NOMO-1 treated with dmso at 0.1 percent for 144 hours (cell line): Measurements from ENCODE around the gene SPN.
"Not testable (repeated sequence)": the region's sequence is repeated elsewhere in the genome, so short reads cannot be mapped to it uniquely, and the experiment has no call there.

Source experiments
- DNase-seq: peaks from one replicate; lab custom pipeline; 2025; ENCODE audit not compliant: unreplicated experiment; lab: John Stamatoyannopoulos, UW

SPN gene

DNA sequence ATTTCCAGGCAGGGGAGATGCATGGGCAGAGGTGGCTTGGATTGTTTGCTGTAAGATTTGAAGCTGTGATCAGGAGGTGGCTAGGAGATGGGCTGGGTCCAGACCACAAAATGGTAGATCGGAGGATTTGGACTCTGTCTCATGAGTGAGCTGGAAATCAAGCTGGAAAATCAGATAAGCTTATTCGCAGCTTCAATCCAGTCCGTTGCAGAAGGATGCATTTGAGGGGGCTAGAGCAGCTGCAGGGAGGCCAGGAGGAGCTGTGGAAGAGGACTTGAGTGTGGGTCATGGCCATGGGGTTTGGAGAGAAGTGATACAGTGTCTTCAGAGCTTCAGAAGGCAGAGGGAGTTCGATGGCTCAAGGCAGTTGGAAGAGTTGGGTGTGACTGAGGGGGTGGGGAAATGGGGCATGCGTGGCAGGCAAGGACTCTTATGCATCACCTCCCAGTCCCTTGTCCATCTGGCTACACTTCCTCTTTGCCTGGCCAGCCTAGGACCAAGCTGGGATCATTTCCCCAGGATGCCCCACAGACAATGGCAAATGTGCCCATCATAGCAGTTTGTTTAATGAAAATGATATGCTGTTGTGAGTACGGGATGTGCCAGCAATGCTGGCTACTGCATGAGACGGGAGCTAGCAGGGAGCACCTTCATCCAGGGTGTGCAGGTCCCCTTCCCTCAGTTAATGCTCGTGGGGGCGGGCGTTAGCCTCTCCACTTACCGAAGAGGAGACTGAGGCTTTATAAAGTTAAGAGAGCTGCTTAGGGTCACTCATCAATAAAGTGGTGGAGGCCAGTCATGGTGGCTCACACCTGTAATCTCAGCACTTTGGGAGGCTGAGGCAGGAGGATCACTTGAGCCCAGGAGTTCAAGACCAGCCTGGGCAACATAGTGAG lies 36.5 kb downstream of the SPN start:
- DNase-seq, result no peak

DNA sequence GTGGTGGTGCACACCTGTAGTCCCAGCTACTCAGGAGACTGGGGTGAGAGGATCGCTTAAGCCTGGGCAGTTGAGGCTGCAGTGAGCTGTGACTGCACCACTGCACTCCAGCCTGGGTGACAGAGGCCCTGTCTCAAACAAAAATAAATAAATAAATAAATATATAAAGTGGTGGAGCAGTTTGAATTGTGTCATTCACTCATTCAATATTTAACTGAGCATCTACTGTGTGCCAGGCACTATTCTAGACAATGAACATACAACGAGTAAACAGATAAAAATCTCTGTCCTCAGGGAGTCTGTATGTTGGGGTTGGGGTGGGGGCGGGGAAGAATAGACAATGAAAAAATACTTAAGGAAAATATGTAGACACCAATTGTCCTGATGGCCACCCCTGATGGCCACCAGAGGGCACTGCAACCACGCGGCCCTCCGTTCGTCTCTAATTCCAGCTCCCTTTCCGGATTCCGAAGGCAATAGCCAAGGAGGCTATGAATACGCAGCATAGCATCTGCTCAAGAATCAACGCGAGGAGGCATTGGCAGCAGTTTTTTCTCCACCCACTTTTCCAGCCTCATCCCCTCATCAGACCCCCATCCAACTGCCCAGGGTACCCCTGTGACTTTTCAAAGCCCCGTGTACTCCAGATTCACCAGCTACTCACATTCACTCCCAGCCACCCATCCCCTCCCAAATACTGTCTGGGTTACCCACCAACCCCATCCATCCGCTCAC lies 37.4 kb downstream of the SPN start:
- DNase-seq, result peak; percentile 77

DNA sequence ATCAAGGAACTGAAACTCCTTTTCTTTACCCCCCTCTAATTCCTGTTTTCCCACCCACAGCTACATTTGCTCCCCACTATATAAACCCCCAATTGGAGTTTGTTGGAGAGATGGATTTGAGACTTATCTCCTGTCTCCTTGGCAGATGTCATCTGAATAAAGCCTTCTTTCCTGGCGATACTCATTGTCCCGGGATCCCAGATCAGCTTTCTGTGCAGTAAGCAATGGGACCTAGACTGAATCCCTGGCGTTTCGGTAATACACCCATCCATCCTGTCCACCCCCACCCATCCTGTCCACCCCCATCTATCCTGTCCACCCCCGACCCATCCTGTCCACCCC lies 38.1 kb downstream of the SPN start:
- no peak for DNase-seq

DNA sequence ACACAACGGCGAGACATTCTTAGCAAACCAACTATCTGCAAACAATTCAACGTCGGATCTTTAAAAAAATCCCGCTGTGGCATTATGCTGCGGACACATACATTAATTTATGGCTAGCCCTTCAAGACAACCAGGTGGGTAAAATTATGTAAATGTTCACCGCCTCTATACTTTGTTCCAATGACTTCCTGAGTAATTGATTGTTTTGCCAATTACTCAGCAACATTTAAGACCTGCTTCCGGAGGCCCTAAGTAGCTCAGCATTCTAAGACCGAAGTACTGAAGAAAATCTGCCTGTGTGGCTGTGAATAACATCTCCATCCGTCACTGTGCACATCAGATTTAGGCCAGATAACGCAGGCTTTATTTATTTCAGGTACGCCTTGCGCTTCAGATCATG lies 39.2 kb downstream of the SPN start:
- DNase-seq, result no peak

DNA sequence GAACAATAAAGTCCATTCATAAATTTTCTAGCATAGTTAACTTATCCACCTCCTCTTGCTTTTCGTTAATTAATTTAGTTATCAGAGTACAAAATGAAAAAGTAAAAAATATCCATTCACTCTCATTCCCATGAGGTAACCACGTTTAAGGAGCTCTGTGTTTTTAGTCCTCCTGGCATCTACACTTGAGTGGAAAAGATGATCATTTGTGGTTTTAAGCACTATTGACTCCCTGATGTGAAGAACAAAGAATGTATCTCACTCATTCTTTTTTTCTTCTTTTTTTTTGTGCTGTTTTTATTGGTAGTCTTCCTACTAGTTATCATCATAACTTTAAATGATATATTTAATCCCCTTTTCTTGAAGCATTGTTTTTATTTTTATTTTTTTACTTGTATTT lies 42.0 kb downstream of the SPN start:
- no peak for DNase-seq

DNA sequence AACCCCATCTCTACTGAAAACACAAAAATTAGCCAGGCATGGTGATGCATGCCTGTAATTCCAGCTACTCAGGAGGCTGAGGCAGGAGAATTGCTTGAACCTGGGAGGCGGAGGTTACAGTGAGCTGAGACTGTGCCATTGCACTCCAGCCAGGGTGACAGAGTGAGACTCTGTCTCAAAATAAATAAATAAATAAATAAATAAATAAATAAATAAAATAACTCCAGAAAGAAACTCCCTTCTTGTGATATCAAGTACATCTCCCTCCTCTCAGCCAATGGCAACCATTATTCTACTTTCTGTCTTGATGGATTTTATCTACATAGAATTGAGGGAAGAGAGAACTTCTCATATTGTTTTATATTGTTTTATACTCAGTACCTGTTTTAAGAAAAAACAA lies 44.1 kb downstream of the SPN start:
- not testable (repeated sequence) for DNase-seq

DNA sequence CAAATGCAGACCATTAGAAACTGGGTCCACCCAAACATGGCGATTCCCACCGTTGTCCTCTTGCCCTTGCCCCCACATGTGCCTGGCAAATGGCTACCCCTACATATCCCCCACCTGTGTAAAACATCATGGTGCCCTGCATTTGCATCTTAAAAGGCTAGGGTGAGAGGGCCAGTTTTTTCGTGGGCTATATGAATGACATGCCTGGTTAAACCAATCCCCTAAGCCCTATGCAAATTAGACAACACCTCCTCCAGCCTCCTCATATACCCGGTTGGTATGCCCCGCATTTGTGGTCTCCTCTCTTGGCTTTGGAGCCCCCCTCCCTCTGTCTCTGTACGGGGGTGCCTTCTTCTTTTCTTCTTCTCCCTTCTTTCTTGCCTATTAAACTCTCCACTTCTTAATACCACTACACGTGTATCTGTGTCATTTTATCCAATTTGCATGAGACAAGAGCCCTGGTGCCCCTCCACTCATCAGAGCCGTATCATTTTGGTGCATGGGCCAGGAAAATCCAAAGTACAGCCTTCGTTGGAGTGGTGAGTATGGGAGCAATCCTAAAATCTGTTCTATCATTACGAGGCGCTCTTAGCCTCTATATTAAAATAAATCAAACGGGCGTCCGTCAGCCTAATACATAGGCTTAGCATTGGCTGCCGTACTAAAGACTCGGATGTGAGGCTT lies 46.0 kb downstream of the SPN start:
- DNase-seq, result no peak

DNA sequence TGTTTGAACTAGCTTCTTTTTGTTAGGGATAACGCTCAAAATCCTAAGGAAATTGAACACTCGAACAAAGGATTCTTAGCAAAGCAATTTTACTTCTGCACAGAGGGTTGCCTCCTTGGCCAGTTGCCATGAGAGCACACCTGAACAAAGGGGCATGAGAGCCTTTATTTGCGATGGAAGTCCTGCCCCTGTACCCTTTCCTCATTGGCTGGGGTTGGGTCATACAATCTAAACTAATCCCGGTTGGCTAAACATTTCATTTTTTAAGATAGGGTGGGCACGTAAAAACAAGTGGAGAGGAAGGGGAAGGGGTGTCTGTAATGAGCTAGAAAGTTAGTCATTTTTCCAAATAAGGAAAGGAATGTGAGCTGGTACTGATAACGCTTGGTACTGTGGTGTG lies 46.6 kb downstream of the SPN start:
- not testable (repeated sequence) for DNase-seq

DNA sequence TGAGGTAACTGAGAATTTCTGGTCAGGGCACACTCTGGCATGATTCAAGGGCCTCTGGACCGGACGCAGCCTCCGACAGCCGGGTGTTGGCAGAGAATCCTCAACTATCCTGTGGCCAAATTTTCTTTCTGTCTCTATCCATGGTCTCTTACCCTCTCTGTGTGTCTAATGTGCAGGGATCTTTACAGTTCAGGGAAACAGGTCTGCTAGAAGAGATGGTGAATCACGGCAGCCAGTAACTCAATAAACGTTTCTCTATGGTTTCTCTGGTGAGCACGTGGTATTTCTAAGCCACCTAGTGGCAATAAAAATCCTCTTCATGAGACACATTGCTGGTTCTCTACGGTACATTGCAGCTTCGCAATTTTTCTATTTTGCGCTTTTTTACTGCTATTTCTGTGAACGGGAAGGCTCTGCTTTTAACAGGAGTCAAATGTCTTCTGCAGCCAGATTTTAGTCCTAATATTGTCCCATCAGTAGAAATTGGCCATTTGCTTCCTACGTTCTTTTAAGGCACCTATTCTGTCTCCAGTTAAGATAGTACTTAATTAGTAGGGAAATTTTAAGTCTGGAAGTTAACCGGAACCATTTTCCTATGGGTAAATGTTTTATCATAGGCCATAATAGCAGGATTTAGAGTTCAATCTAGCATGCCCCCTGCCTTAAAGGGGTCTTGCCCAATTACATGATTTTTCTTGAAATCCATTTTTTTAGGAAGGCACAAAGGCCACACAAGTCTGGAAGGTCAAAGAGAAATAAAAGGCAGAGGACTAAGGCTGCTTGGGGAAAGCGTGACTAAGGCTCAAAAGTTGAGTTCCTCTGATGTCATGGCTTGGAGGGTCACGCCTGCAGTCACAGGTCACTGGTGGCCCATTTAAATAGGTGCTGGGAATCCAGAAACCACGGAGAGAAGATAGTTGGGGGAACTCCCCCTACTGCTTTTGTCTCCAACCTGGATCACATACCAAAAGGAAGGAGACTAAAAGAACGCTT lies 47.5 kb downstream of the SPN start:
- peak; percentile 30 for DNase-seq

DNA sequence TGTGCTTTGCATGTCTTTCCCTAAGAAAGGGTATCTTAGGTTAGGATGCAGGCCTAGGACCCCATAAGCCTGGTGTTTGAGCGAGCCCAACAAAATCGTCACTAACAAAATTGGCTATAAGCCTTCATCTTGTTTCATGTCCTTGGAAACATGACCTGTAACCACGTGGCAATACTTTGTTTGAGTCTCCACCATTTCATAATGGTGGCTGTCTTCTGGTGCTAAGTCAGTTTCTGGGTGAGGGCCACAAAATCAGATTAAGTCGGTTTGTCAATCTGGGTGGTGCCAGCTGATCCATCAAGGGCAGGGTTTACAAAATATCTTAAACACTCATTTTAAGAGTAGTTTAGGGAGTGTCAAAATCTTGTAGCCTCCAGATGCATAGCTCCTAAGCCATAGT lies 49.8 kb downstream of the SPN start:
- no peak for DNase-seq

DNA sequence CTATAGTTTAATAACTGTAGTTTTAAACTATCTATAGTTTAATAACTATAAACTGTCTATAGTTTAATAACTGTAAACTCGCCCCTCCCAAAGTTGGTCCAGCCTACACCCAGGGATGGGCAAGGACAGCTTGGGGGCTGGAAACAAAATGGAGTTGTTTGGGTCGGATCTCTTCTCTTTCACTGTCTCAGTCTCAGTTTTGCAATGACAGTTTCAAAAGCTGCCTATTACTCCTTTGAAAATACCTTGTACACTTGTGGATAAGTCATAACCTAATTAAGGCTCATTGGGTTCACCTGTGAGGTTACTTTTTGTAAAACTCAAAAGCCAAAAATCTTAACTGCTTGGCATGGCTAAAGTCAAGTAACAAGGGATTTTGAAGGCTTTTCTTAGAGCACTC lies 51.3 kb downstream of the SPN start:
- DNase-seq, result no peak

DNA sequence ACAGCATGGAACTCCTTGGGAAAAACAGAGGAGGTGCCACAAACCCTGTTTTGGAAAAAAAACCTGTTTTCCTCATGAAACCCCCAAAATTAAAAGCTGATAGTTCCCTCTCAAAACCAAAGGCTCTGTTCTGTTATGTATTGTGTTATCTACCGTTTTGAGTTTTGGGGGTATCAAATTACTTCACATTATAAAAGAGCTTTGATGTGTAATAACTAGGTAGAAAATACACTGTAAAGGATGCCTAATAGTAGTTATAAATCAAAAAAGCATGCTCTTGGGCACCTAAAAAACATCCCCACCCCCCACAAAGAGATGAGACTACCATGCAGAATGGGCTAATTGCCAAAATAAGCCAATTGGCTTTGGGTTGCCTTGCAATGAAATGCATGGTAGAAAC lies 51.9 kb downstream of the SPN start:
- DNase-seq, result no peak

DNA sequence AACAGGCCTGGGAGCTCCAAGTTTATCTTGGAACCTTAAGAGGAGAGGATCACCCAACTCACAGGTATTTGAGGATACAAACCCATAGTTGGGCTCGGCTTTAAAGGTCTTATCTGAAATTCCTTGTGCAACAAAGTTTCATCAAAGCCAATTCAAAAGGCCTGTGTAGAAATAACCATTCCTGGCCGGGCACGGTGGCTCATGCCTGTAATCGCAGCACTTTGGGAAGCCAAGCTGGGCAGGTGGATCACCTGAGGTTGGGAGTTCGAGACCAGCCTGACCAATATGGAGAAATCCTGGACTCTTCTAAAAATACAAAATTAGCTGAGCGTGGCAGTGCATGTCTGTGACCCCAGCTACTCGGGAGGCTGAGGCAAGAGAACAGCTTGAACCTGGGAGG lies 54.1 kb downstream of the SPN start:
- no peak for DNase-seq

DNA sequence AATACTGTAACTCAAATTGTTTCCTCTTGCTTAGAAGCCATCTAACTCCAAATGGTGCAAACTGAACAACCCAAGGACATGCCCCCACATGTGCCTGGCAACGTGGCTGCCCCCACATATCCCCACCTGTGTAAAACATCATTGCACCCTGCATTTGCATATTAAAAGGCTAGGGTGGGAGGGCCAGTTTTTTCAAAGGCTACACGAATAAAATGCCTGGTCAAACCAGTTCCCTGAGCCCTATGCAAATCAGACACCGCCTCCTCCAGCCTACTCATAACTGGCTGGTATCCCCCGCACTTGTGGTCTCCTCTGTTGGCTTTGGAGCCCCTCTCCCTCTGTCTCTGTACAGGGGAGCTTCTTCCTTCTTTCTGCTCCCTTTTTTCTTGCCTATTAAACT lies 56.0 kb downstream of the SPN start:
- no peak for DNase-seq
